Measurements from ENCODE around the gene SLIT1. TPM values are rescaled to one million over a fixed set of nuclear protein-coding genes. Genes with fewer than 3 reads are reported as not detected.

SLIT1 gene
- total RNA-seq, 4 donors from 2014 or later = not detected

DNA sequence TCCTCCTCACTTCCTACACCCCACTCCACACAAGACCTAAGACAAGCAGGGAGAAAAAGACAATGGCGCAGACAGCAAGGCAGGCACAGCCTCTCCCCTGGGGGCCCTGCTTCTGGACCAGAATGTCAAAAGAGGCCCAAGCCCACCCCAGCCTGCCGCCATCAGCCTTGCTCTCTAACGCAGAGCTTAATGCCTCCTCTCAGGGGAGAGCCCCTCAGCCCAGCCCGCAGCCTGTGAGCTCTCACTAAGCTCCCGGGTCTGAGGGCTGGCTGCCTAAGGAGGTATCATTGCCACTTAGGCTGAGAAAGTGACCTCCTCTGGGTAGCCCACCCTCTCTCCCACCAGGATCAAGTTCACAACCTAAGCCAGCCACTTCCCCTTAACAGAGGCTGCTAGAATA, 16.7 kb downstream of the SLIT1 start:
- no peak for DNase-seq (ENCODE audit: low spot score in 2 of 2)
- H3K4me3 ChIP-seq (ENCODE audit: low read depth, poor library complexity, severe bottlenecking) = no peak overlapping the region
- 65 to 76% methylated on average over 5 of the region's 5 CpGs for WGBS, 2 donors
- intact Hi-C loops (cut with DNase I; ENCODE audit: low total_unique reads) = loop anchor here (10.0 kb wide), 1 partner anchor 906 kb away; no protein-coding TSS in a partner anchor
- no peak for TF ChIP-seq POLR2A (IDR thresholded peaks at IDR 0.05)
- TF ChIP-seq, protein P1, sequence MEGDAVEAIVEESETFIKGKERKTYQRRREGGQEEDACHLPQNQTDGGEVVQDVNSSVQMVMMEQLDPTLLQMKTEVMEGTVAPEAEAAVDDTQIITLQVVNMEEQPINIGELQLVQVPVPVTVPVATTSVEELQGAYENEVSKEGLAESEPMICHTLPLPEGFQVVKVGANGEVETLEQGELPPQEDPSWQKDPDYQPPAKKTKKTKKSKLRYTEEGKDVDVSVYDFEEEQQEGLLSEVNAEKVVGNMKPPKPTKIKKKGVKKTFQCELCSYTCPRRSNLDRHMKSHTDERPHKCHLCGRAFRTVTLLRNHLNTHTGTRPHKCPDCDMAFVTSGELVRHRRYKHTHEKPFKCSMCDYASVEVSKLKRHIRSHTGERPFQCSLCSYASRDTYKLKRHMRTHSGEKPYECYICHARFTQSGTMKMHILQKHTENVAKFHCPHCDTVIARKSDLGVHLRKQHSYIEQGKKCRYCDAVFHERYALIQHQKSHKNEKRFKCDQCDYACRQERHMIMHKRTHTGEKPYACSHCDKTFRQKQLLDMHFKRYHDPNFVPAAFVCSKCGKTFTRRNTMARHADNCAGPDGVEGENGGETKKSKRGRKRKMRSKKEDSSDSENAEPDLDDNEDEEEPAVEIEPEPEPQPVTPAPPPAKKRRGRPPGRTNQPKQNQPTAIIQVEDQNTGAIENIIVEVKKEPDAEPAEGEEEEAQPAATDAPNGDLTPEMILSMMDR (IDR thresholded peaks at IDR 0.05) = no peak

DNA sequence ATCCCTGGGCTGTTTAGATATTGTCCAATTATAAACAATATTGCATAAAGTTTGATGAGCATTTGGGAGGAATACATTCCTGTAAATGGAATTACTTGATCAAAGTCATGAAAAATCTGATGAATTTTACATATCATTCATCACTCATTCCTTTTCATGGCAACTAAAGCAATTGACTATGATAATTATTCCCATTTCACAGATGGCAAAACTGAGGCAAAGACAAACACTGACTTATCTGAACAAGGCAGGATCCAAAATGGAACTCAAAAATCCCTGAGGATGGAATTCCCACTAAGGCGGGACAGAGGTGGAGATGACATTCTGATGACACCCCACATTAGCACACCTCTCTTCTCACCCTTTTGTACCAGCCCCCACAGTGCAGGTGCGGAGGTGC, 17.1 kb downstream of the SLIT1 start:
- intact Hi-C loops (cut with DNase I; ENCODE audit: low total_unique reads) = loop anchor here (10.0 kb wide), 1 partner anchor 906 kb away; no protein-coding TSS in a partner anchor
- 84 to 94% methylated on average over 2 of the region's 2 CpGs for WGBS, 2 donors
- DNase-seq (ENCODE audit: low spot score in 2 of 2) = no peak
- no peak overlapping the region for H3K4me3 ChIP-seq (ENCODE audit: low read depth, poor library complexity, severe bottlenecking)
- TF ChIP-seq, protein P1 (IDR thresholded peaks at IDR 0.05) = no peak
- no peak for TF ChIP-seq POLR2A (IDR thresholded peaks at IDR 0.05)

DNA sequence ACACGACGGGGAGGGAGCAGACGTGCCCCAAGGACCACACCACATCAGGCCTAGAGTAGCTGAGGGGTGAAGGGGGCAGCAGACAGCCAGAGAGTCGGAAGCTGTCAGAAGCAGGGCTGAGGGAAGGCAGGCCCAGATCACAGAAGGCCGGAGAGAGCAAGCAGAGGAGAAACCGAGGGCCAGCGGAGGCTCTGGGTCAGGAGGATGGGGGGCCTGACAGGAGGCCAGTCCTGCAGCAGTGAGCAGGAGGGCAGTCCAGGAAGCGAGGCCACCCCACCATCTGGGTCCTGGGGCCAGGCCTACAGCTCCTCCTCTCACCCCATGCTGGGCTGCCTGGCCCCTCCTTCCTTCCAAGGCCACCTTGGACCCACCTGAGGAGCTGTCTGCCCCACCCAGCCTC, 20.3 kb downstream of the SLIT1 start:
- 87 to 91% methylated on average over 7 to 8 of the region's 8 CpGs for WGBS, 2 donors
- no peak for TF ChIP-seq POLR2A (IDR thresholded peaks at IDR 0.05)
- TF ChIP-seq, protein P1 (IDR thresholded peaks at IDR 0.05) = no peak
- intact Hi-C loops (cut with DNase I; ENCODE audit: low total_unique reads) = loop anchor here (10.0 kb wide), 1 partner anchor 909 kb away; no protein-coding TSS in a partner anchor
- H3K4me3 ChIP-seq (ENCODE audit: low read depth, poor library complexity, severe bottlenecking) = no peak overlapping the region
- DNase-seq (ENCODE audit: low spot score in 2 of 2) = no peak

DNA sequence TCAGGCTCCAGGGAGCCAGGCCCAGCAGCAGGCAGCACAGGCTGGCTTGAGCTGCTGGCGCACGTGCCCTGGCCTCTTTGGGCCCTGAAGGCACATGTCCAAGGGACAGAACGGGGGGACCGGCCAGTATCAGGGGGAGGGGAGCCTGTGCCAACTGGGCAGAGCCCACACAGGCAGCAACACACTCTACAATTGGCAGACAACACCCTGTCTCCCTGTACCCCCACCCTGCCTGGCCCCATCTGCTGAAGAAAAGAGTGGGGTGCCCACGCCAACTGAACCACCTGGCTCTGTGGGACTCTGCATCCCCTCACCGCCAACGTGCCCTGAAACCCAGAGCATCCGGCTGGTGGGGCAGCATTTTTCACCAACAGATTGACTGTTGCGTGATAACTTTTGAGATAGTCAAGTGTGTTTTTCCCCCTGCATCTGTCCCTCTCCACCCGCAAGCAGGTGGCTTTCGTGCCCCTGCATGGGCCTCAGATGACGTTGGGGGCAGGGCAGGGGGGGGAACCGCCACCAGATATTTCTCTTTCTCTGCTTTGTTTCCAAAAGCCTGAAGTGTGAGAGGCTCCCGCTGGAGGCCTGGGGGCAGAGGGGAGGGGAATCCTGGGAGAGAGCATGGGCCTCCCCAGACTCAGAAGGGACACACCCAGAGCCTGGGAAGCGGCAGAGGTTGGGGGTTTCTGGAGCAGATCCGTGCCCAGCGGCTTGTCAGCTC, 21.8 kb downstream of the SLIT1 start:
- intact Hi-C loops (cut with DNase I; ENCODE audit: low total_unique reads) = loop anchor here (10.0 kb wide), 1 partner anchor 911 kb away; no protein-coding TSS in a partner anchor

GRCh38 chr10:97163181-97163580, 22.6 kb downstream of the SLIT1 start:
- no peak for TF ChIP-seq POLR2A (IDR thresholded peaks at IDR 0.05)
- TF ChIP-seq, protein P1 (IDR thresholded peaks at IDR 0.05) = no peak
- intact Hi-C loops (cut with DNase I; ENCODE audit: low total_unique reads) = loop anchor here (10.0 kb wide), 1 partner anchor 912 kb away; no protein-coding TSS in a partner anchor
- DNase-seq (ENCODE audit: low spot score in 2 of 2) = no peak
- 78% methylated on average over 7 of the region's 7 CpGs for WGBS, 2 donors
- H3K4me3 ChIP-seq (ENCODE audit: low read depth, poor library complexity, severe bottlenecking) = no peak overlapping the region

More for the DNA sequence above, 21.8 kb downstream of the SLIT1 start:
- no peak overlapping the region for H3K4me3 ChIP-seq (ENCODE audit: low read depth, poor library complexity, severe bottlenecking)
- 63 to 68% methylated on average over 14 to 17 of the region's 17 CpGs for WGBS, 2 donors
- TF ChIP-seq POLR2A (IDR thresholded peaks at IDR 0.05) = no peak
- TF ChIP-seq, protein P1 (IDR thresholded peaks at IDR 0.05) = no peak
- DNase-seq (ENCODE audit: low spot score in 2 of 2) = no peak

Measured in lower leg skin (tissue), 4 donors.